Panc1 (cell line): Measurements from ENCODE around the gene ZBTB40. TPM values are rescaled to one million over a fixed set of nuclear protein-coding genes. Genes with fewer than 3 reads are reported as not detected.

Source experiments
- ATAC-seq: fragments of 200-7000 bp; cut with Tn5 transposase; 2 replicates; pipeline ENCODE4 v1.9.1; 2020; ENCODE audit warnings: mild to moderate bottlenecking, moderate library complexity
- Bru-seq: library from RNA; stranded (reverse); fragments of 400-500 nt; gene quantifications from one replicate; lab custom pipeline; 2021; lab: Mats Ljungman, UMichigan
- BruChase-seq, 2 experiments: library from RNA; stranded (reverse); fragments of 400-500 nt; gene quantifications; one replicate each; lab custom pipeline; 2021; lab: Mats Ljungman, UMichigan
- BruUV-seq: library from RNA; stranded (reverse); fragments of 400-500 nt; replicated peaks from 2 replicates; lab custom pipeline; 2021; lab: Mats Ljungman, UMichigan
- CTCF ChIA-PET: fragments of 300-600 bp; sonication (Branson Sonifier 250); formaldehyde crosslinking; loops from one replicate; lab custom pipeline; 2022; ENCODE audit warnings: antibody characterized with exemption; lab: Charles Lee
- POLR2A ChIA-PET: fragments of 300-600 bp; sonication (Branson Sonifier 250); formaldehyde crosslinking; loops from one replicate; lab custom pipeline; 2022; ENCODE audit warnings: antibody characterized with exemption; lab: Charles Lee
- DNase-seq: peaks from one replicate; pipeline ENCODE4 v3.0.0-alpha.2; 2010; ENCODE audit warnings: low read depth, low spot score
- H3K27ac ChIP-seq: 2 replicates; pipeline ENCODE4 v1.5.1; 2011; ENCODE audit warnings: mild to moderate bottlenecking, low read length, inconsistent platforms
- H3K27me3 ChIP-seq: fragments of 200-500 bp; sonication (Bioruptor generic); 2 replicates; pipeline ENCODE4 v1.6.0; 2014; ENCODE audit warnings: low read length, inconsistent platforms; ENCODE audit not compliant: control insufficient read depth, insufficient read depth
- H3K36me3 ChIP-seq: fragments of 200-500 bp; sonication (Bioruptor generic); 2 replicates; pipeline ENCODE4 v1.5.1; 2014; ENCODE audit warnings: inconsistent platforms, mild to moderate bottlenecking, low read length, moderate library complexity; ENCODE audit not compliant: control insufficient read depth, insufficient read depth
- H3K4me1 ChIP-seq: 2 replicates; pipeline ENCODE4 v1.5.1; 2011; ENCODE audit warnings: inconsistent platforms, mild to moderate bottlenecking, low read length, moderate library complexity; ENCODE audit not compliant: control insufficient read depth, insufficient read depth
- H3K4me3 ChIP-seq, 2 experiments: 2 replicates each; pipeline ENCODE4 v1.5.1; 2011 to 2012; ENCODE audit warnings: low read depth in 2 of 2, low read length in 2 of 2, mild to moderate bottlenecking in 2 of 2, inconsistent platforms in 1 of 2, moderate library complexity in 1 of 2
- H3K9me3 ChIP-seq: fragments of 200-500 bp; sonication (Bioruptor generic); 2 replicates; pipeline ENCODE4 v1.5.1; 2014; ENCODE audit warnings: low read depth, mild to moderate bottlenecking, inconsistent platforms, low read length, moderate library complexity; ENCODE audit not compliant: control insufficient read depth, insufficient read depth
- CTCF ChIP-seq: fragments of 450-650 bp; IDR thresholded peaks from 2 replicates; pipeline ENCODE4 v1.5.1; 2017; ENCODE audit warnings: mild to moderate bottlenecking
- POLR2AphosphoS5 ChIP-seq: IDR thresholded peaks from 2 replicates; pipeline ENCODE4 v1.6.1; 2012; ENCODE audit warnings: mild to moderate bottlenecking, low read depth, low read length, moderate library complexity
- REST ChIP-seq, 2 experiments: IDR thresholded peaks; 2 replicates each; pipeline ENCODE4 v1.6.1; 2011 to 2012; ENCODE audit warnings: low read depth in 2 of 2, control low read depth in 1 of 2, low read length in 1 of 2, mild to moderate bottlenecking in 1 of 2, moderate library complexity in 1 of 2; ENCODE audit not compliant: insufficient read depth in 1 of 2
- SIN3A ChIP-seq: IDR thresholded peaks from 2 replicates; pipeline ENCODE4 v1.6.1; 2012; ENCODE audit warnings: low read depth, mild to moderate bottlenecking, low read length, moderate library complexity, borderline replicate concordance; ENCODE audit not compliant: insufficient read depth
- TCF7L2 ChIP-seq: IDR thresholded peaks from 2 replicates; pipeline ENCODE4 v1.6.1; 2011; ENCODE audit warnings: mild to moderate bottlenecking, low read depth, low read length, inconsistent platforms
- in situ Hi-C: cut with HindIII; loops from 2 replicates; pipeline ENCODE4 v1.10.0; 2016; ENCODE audit warnings: low sequenced_read_pairs, low pct_unique_long_range_greater_than_20kb
- intact Hi-C: fragments of 100-400 bp; cut with micrococcal nuclease; formaldehyde crosslinking; loops from one replicate; pipeline ENCODE4 v1.10.0; 2022; ENCODE audit not compliant: unreplicated experiment
- long read RNA-seq: library from polyadenylated mRNA; unstranded; transcript quantifications from one replicate; pipeline ENCODE4 v2.0.0, GENCODE V29; 2021; ENCODE audit not compliant: unreplicated experiment
- polyA plus RNA-seq: library from polyadenylated mRNA; unstranded; fragments of >200 nt; gene quantifications from one replicate; pipeline ENCODE4 v1.2.1, GENCODE V29; 2012; ENCODE audit warnings: missing spikeins; ENCODE audit not compliant: insufficient read length
- total RNA-seq: library from RNA; stranded (reverse); gene quantifications from one replicate; pipeline ENCODE4 v1.2.1, GENCODE V29; 2021; ENCODE audit not compliant: unreplicated experiment

ZBTB40 gene
- total RNA-seq = 24.3 TPM
- polyA plus RNA-seq = 12.8 TPM
- Bru-seq, nascent RNA = percentile 80 among the genes with signal in this experiment
- percentile 81 among the genes with signal in this experiment for BruChase-seq, experiment 1, labeled RNA remaining after a 2-hour chase
- BruChase-seq, experiment 2, labeled RNA remaining after a 6-hour chase = percentile 77 among the genes with signal in this experiment
- long read RNA-seq, partial matches to known transcripts = 10 of 41 reads
- long read RNA-seq, other reads (novel, unspliced or antisense) = 31 of 41 reads

- no peak for TF ChIP-seq REST (IDR thresholded peaks at IDR 0.05; ENCODE audit: insufficient read depth in 1 of 2, low read depth in 2 of 2, low read length in 1 of 2)
- TF ChIP-seq POLR2AphosphoS5 = peak; percentile 84
- TF ChIP-seq TCF7L2 = peak; percentile 65
- TF ChIP-seq SIN3A = peak; percentile 96; the same call in 1 of the 2 replicates
- no peak for TF ChIP-seq CTCF
- no peaks in the 10 kb centered on the region for H3K9me3 ChIP-seq
- H3K27ac ChIP-seq = peak within 1 kb of the TSS; percentile 94
- POLR2A ChIA-PET = interaction anchor here (0.5 kb wide), 1 partner anchor 22 kb away, joined by 5 read pairs; no protein-coding TSS in a partner anchor
- intact Hi-C loops (no loop called here), in situ Hi-C loops (no loop called here)
- CTCF ChIA-PET = no interaction called here
- H3K36me3 ChIP-seq = no peaks in the 10 kb centered on the region; the same call in 1 of the 2 replicates
- no peaks in the 10 kb centered on the region for H3K27me3 ChIP-seq
- H3K4me3 ChIP-seq = peak within 1 kb of the TSS; percentile 80 to 94
- H3K4me1 ChIP-seq = peaks cover 46% of the 10 kb centered on the region
- ATAC-seq (peak; percentile 96), DNase-seq (peak; percentile 78)
- BruUV-seq = TSS peak; percentile 72
Observed at GRCh38 chr1:22451702-22452480, at the start of gene ZBTB40. TSS of gene ZBTB40 (plus strand) at chr1:22451851. CDS start at chr1:22489949, 38,098 bp downstream.

GRCh38 chr1:22402356-22403053 is 49.1 kb upstream of the ZBTB40 start:
- DNase-seq = no peak
- no TSS peak for BruUV-seq
- no peaks in the 10 kb centered on the region for H3K36me3 ChIP-seq
- intact Hi-C loops = no loop called here
- H3K9me3 ChIP-seq = no peaks in the 10 kb centered on the region
- ChIA-PET POLR2A (interaction anchor here (0.6 to 0.8 kb wide), 3 partner anchors 78 to 285 kb away, joined by 3 to 8 read pairs (median 3); no protein-coding TSS in a partner anchor), CTCF (interaction anchor here (0.6 to 0.8 kb wide), 2 partner anchors 15 to 238 kb away, joined by 3 to 4 read pairs; no protein-coding TSS in a partner anchor)
- no peak for ATAC-seq
- no peaks in the 10 kb centered on the region for H3K4me1 ChIP-seq
- no peak overlapping the region for H3K27ac ChIP-seq
- no peak for TF ChIP-seq TCF7L2
- no peak for TF ChIP-seq CTCF
- no peak for TF ChIP-seq REST (IDR thresholded peaks at IDR 0.05; ENCODE audit: insufficient read depth in 1 of 2, low read depth in 2 of 2, low read length in 1 of 2)
- no peak for TF ChIP-seq POLR2AphosphoS5
- TF ChIP-seq SIN3A = no peak
- H3K27me3 ChIP-seq = peaks cover 17% of the 10 kb centered on the region
- no peak overlapping the region for H3K4me3 ChIP-seq
- in situ Hi-C loops = no loop called here
